Stimulated activated CD8-positive, alpha-beta memory T cell treated with anti-CD3 and anti-CD28 coated beads, Interleukin-12 subunit alpha, Interleukin-12 subunit beta, amount 100 ng/mL, for 1 hour (primary cell): ENCODE measurements around the gene MAP3K10.
"Not testable (repeated sequence)": the region's sequence is repeated elsewhere in the genome, so short reads cannot be mapped to it uniquely, and the experiment has no call there.

Source experiments
- DNase-seq: peaks from one replicate; pipeline ENCODE4 v3.0.0-alpha.2; 2020; ENCODE audit warnings: low read depth

Gene MAP3K10

GRCh38 chr19:40217027-40217810 is 26.0 kb downstream of the MAP3K10 start:
- no peak for DNase-seq

GRCh38 chr19:40217934-40218890 is 27.0 kb downstream of the MAP3K10 start, which contains the start of gene TTC9B:
Gene TTC9B, minus strand, starts transcription at chr19:40218384. Its CDS starts 3 bp downstream, at chr19:40218381.
- no peak for DNase-seq

GRCh38 chr19:40219029-40219428 is 27.8 kb downstream of the MAP3K10 start:
- DNase-seq: not testable (repeated sequence)

- DNase-seq: no peak
These were observed 28.6 kb downstream of the MAP3K10 start for GRCh38 chr19:40219721-40220276.

DNA sequence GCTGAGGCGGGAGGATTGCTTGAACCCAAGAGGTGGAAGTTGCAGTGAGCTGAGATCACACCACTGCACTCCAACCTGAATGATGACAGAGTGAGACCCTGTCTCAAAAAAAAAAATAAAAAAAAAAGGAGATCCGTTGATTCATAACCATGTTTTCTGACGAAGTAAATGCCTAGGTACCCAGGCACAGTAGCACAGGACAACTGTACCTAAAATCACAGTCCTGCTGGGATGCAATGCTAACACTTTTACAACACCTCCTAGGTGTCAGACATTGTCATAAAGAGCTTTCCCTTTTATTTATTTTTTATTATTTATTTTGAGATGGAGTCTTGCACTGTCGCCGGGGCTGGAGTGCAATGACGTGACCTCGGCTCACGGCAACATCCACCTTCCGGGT is 29.4 kb downstream of the MAP3K10 start:
- DNase-seq: no peak

GRCh38 chr19:40221858-40222619 is 30.8 kb downstream of the MAP3K10 start:
- DNase-seq: peak; percentile 52

DNA sequence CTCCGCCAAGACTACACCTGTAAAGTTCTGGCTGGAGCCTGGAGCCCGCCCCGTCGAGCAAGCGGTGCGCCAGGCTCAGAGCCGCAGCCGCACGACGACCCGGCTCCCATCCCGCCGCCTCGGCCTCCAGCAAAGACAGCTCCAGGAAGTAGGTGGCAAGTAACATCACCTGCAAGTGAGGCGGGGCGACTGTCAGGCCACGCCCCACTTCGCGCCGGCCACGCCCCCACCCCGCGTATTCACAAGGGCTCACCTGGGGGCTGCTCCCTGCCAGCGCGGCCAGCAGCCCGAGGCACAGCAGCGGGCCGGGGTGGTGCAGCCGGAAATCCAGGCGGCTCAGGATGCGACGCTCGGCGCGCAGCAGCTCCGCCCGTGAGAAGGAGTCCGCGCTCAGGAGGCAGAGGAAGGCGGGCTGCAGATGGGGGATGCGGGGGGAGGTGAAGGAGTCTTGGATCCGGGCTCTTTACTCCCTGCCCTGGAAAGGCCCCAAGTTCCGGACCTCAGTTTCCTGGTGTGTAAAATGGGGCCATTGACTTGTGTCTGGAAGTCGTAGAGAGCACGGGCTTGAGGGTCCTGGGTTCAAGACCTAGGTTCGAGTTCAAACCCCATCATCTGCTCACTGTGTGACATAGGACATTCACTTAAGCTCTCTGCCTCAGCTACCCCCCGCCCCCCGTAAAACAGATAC is 32.1 kb downstream of the MAP3K10 start:
- DNase-seq: no peak

DNA sequence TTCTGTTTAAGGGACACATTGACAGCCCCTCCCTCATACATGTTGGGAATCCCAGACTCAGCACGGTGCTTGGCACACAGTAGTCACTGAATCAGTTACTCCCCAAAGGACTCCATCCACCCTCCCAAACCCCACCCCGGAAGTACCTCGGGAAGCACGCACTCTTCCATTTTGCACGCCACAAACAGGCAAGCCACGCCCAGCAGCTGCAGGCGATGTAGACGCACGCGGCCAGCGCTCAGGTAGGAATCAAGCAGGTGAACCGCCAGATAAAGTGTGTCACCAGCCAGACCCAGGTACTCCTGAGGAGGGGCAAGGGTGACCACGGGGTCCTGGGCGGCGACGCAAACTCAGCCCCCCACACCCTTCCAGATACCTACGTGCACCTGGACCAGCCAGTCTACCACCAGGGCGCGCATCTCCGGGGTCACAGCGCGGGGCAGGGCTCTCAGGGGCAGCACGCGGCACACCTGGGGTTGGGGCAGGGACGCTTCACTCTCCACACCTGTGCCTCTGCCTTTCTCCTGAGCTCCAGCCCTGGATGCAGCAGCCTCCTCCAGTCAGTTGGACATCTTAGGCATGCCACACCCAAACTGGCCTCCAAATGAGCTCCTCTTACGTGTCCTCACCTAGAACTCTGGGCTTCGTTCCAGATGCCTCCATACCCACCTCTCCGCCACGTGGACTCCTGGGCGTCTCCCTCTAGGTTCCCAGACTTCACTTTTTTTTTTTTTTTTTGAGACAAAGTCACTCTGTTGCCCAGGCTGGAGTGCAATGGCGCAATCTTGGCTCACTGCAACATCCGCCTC is 33.3 kb downstream of the MAP3K10 start:
- no peak for DNase-seq

DNA sequence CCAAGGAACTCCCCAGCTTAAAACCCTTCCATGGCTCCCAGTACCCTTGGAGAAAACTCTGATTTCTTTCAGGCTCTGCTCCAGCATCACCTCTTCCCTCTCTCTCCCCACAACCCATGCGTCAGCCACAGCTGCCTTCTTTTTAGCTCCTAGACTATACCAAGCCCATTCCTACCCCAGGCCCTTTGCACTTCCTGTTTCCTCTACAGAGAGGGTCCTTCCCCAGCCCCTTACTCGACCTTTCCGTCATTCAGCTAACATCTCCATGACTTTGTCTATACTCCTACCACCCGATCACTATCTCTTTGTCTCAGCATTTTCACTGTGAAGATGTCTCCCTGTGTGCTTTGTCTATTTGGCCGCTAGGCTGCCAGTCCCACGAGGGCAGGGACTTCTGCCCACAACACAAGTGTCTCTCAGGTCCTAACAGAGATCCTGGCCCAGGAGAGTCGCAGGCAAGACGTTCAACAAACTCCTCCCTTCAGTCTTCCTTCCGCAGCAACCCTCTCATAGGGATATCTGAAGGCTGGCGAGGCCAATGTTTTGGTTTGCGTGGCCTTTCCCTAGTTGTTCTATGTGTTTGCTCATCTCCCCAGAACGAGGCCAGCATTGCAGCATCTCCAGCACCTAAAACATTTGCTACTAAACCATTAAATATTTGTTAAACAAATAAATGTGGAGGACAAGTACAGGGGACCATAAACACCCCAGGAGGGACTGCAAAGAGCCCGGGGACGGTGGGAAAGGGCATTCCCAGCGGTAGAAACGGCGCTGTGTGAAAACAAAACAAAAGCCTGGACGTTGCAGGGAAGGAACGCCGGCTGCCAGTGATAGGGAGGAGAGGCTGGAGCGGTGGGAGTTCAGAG is 34.4 kb downstream of the MAP3K10 start:
- DNase-seq: no peak

GRCh38 chr19:40228346-40228745 is 37.1 kb downstream of the MAP3K10 start:
- DNase-seq: no peak

DNA sequence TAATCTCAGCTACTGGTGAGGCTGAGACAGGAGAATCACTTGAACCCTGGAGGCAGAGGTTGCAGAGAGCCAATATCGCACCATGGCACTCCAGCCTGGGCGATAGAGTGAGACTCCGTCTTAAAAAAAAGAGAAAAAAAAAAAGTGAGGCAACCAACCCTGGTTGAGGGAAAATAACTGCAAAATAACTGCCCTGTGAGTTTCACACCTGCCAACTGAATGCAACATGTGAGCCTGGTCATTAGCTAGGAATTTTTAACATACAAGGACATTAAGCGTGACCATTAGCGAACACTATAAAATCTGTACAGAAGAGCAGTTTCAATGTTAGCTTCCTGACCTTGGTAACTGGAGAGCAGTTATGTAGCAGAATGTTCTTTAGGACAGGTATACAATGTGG is 37.6 kb downstream of the MAP3K10 start:
- no peak for DNase-seq

DNA sequence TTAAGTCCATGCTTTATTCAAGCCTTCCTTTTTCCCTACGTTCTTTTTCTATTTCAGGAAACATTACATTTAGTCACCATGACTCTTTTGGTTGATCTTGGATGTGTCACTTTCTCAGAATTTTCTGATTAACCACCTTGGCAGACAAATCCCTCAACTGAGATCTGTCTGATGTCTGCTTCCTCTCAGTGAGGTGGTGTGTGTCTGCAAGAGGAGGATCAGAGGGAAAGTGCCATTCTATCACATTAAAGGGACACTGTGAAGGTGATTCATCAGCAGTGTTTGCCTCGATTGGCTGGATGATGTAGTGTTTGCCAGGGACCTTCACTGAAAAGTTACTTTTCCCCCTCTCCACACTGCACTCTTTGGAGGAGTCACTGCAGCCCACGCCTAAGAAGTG is 38.3 kb downstream of the MAP3K10 start:
- no peak for DNase-seq

DNA sequence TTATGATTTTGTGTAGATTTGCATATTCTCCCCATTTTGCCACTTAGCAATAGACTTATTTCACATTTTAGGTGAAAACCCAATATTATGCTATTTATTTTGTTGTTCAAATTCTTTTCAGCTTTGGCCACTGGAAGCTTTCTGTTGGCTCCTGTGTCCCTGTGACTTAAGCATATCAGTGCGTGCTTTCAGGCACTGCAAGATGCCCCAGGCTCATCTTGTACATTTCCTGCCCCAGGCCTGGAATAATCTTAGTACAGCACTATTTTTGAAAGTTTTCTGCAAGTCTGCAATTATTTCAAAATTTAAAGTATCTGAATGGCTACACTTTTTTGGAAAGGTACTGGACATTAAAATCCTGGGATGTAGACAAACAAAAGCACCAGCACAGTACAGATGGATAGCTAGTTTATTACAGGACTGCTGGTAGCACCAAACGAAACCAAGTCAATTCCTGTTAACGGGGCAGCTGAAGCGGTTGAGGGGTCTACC is 38.7 kb downstream of the MAP3K10 start:
- no peak for DNase-seq

GRCh38 chr19:40231057-40231456 is 39.8 kb downstream of the MAP3K10 start:
- no peak for DNase-seq

DNA sequence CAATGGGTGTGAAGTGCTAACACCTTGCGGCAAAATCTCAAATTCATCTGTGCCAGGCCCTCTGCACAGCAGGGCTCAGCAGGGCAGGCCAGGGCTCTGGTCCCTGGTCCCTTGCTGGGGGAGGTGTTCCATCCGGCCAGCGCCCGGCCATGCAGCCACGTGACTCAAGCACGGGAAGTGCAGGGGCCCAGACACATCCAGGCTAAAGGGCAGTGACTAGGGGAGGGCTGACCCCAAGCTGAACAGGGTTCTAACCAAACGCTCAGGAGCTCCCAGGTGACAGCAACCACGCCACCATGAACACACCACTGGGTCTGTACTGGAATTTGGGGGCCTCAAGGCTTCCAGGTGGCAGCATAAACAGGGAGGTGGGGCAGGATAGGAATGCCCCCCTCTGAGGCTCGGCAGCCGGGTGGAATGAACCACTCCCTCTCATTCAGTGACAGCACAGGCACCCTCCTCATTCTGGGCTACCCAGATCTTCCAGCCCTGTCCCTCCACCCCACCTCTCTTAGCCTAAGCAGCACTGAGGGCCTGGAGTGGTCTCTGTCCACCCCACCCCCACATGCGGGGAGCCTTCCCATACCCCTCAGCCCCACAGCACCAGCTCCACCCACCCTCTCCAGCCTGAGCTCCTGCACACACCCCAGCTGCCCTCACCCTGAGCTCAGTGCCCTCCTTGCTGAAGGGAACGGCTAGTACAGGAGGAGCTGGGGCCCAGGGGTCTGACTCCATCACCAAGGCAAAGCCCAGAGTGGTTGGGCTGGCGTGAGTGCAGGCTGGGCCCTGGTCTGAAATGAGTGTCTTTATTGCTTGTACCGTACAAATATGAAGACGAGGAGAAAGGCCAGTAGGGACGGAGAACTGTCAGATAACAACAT is 40.6 kb downstream of the MAP3K10 start:
- DNase-seq: no peak

DNA sequence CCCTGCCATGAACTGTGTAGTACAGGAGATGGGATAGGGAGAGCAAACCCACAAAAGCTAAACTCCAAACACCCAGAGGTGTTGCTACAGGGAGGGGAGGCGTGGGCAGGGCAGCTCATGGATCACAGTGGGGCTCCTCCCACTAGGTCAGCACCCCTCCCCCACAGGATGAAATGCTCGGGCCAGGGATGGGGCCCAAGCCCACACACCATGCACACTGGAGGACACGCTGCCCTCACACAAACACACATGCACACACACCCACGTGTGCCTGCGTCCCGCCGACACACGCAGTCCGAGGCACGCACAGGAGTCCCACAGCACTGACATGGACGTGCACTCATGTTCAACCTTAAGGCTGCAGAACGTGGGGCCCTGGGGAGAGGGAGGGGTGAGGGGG is 41.3 kb downstream of the MAP3K10 start:
- no peak for DNase-seq

- no peak for DNase-seq
These were observed 42.0 kb downstream of the MAP3K10 start for GRCh38 chr19:40232949-40233810.
